ENCODE measurements around the gene DHX34.

GRCh38 chr19:47309038-47309437 is 40.1 kb upstream of the DHX34 start:
- no peak for TF ChIP-seq POLR2A (IDR thresholded peaks at IDR 0.05)
- no peak for TF ChIP-seq CTCF (IDR thresholded peaks at IDR 0.05)
- TF ChIP-seq POLR2AphosphoS5 (IDR thresholded peaks at IDR 0.05): no peak
